IPS-15b (cell line): ENCODE measurements around the gene TMEM200C.

Source experiments
- H3K27me3 ChIP-seq: one replicate; pipeline ENCODE4 v1.6.1; 2013; ENCODE audit warnings: low read length; ENCODE audit not compliant: control insufficient read depth, insufficient read depth
- H3K36me3 ChIP-seq: one replicate; pipeline ENCODE4 v1.6.1; 2013; ENCODE audit warnings: low read length; ENCODE audit not compliant: control insufficient read depth, insufficient read depth
- H3K4me1 ChIP-seq: one replicate; pipeline ENCODE4 v1.6.1; 2013; ENCODE audit warnings: mild to moderate bottlenecking, low read length; ENCODE audit not compliant: control insufficient read depth, insufficient read depth
- H3K4me3 ChIP-seq: one replicate; pipeline ENCODE4 v1.5.1; 2013; ENCODE audit warnings: low read depth, low read length
- H3K9ac ChIP-seq: one replicate; pipeline ENCODE4 v1.6.1; 2013; ENCODE audit warnings: low read depth, mild to moderate bottlenecking, low read length
- H3K9me3 ChIP-seq: one replicate; pipeline ENCODE4 v1.6.1; 2013; ENCODE audit warnings: mild to moderate bottlenecking, low read length; ENCODE audit not compliant: control insufficient read depth, insufficient read depth

Gene TMEM200C

GRCh38 chr18:5891184-5891853 lies 4.0 kb downstream of the TMEM200C start:
- Histone ChIP-seq H3K36me3 (no peaks in the 10 kb centered on the region), H3K4me3 (peak overlapping the region; percentile 50)

GRCh38 chr18:5890331-5891183 lies 4.8 kb downstream of the TMEM200C start:
- Histone ChIP-seq H3K9me3 (no peaks in the 10 kb centered on the region), H3K9ac (peak overlapping the region; percentile 37), H3K27me3 (peaks cover 46% of the 10 kb centered on the region), H3K4me3 (peak overlapping the region; percentile 51), H3K36me3 (no peaks in the 10 kb centered on the region), H3K4me1 (peaks cover 5% of the 10 kb centered on the region)

More at GRCh38 chr18:5891184-5891853, 4.0 kb downstream of the TMEM200C start:
- Histone ChIP-seq H3K4me1 (peaks cover 5% of the 10 kb centered on the region), H3K9me3 (no peaks in the 10 kb centered on the region), H3K27me3 (peaks cover 48% of the 10 kb centered on the region), H3K9ac (no peak overlapping the region)

GRCh38 chr18:5885361-5885760 lies 10.0 kb downstream of the TMEM200C start:
- H3K9me3 ChIP-seq: no peaks in the 10 kb centered on the region
- H3K4me1 ChIP-seq: no peaks in the 10 kb centered on the region
- no peak overlapping the region for H3K9ac ChIP-seq
- no peak overlapping the region for H3K4me3 ChIP-seq
- H3K27me3 ChIP-seq: peaks cover 9% of the 10 kb centered on the region
- H3K36me3 ChIP-seq: no peaks in the 10 kb centered on the region

GRCh38 chr18:5884375-5884774 lies 10.9 kb downstream of the TMEM200C start:
- Histone ChIP-seq H3K4me3 (no peak overlapping the region), H3K9me3 (no peaks in the 10 kb centered on the region), H3K36me3 (no peaks in the 10 kb centered on the region), H3K4me1 (no peaks in the 10 kb centered on the region), H3K9ac (no peak overlapping the region), H3K27me3 (peaks cover under 1% of the 10 kb centered on the region)

- Histone ChIP-seq H3K4me1 (no peaks in the 10 kb centered on the region), H3K4me3 (no peak overlapping the region), H3K9ac (no peak overlapping the region), H3K9me3 (no peaks in the 10 kb centered on the region), H3K27me3 (no peaks in the 10 kb centered on the region), H3K36me3 (no peaks in the 10 kb centered on the region)
These were observed 15.8 kb downstream of the TMEM200C start for GRCh38 chr18:5879479-5879882.

- H3K9me3 ChIP-seq: no peaks in the 10 kb centered on the region
- H3K4me1 ChIP-seq: no peaks in the 10 kb centered on the region
- no peak overlapping the region for H3K4me3 ChIP-seq
- no peak overlapping the region for H3K9ac ChIP-seq
- no peaks in the 10 kb centered on the region for H3K27me3 ChIP-seq
- H3K36me3 ChIP-seq: no peaks in the 10 kb centered on the region
These were observed 18.4 kb downstream of the TMEM200C start for GRCh38 chr18:5876891-5877290.

GRCh38 chr18:5874336-5874735 lies 21.0 kb downstream of the TMEM200C start:
- no peaks in the 10 kb centered on the region for H3K9me3 ChIP-seq
- no peaks in the 10 kb centered on the region for H3K4me1 ChIP-seq
- H3K9ac ChIP-seq: no peak overlapping the region
- H3K4me3 ChIP-seq: no peak overlapping the region
- H3K36me3 ChIP-seq: no peaks in the 10 kb centered on the region
- H3K27me3 ChIP-seq: no peaks in the 10 kb centered on the region

GRCh38 chr18:5872886-5873285 lies 22.4 kb downstream of the TMEM200C start:
- H3K4me3 ChIP-seq: no peak overlapping the region
- no peaks in the 10 kb centered on the region for H3K4me1 ChIP-seq
- no peaks in the 10 kb centered on the region for H3K9me3 ChIP-seq

GRCh38 chr18:5871426-5871825 lies 23.9 kb downstream of the TMEM200C start:
- no peaks in the 10 kb centered on the region for H3K4me1 ChIP-seq
- no peaks in the 10 kb centered on the region for H3K27me3 ChIP-seq
- no peaks in the 10 kb centered on the region for H3K9me3 ChIP-seq
- no peak overlapping the region for H3K4me3 ChIP-seq
- no peaks in the 10 kb centered on the region for H3K36me3 ChIP-seq
- no peak overlapping the region for H3K9ac ChIP-seq

More at GRCh38 chr18:5872886-5873285, 22.4 kb downstream of the TMEM200C start:
- H3K36me3 ChIP-seq: no peaks in the 10 kb centered on the region
- H3K9ac ChIP-seq: no peak overlapping the region
- no peaks in the 10 kb centered on the region for H3K27me3 ChIP-seq

GRCh38 chr18:5868218-5868854 lies 27.0 kb downstream of the TMEM200C start:
- Histone ChIP-seq H3K4me1 (no peaks in the 10 kb centered on the region), H3K36me3 (no peaks in the 10 kb centered on the region), H3K4me3 (no peak overlapping the region), H3K9me3 (no peaks in the 10 kb centered on the region), H3K27me3 (no peaks in the 10 kb centered on the region), H3K9ac (no peak overlapping the region)

GRCh38 chr18:5865521-5865920 lies 29.8 kb downstream of the TMEM200C start:
- H3K4me3 ChIP-seq: no peak overlapping the region
- no peaks in the 10 kb centered on the region for H3K36me3 ChIP-seq
- H3K9me3 ChIP-seq: no peaks in the 10 kb centered on the region
- H3K27me3 ChIP-seq: no peaks in the 10 kb centered on the region
- H3K4me1 ChIP-seq: no peaks in the 10 kb centered on the region
- H3K9ac ChIP-seq: no peak overlapping the region
